B cell (primary cell): ENCODE results near the gene EP400. TPM values are rescaled to one million over a fixed set of nuclear protein-coding genes. Genes with fewer than 3 reads are reported as not detected.
A peak's percentile ranks its signal among the peaks of the same experiment; 100 is the strongest.

ENCODE experiments used
- ATAC-seq: fragments of 200-7000 bp; cut with Tn5 transposase; one replicate; pipeline ENCODE4 v1.10.0; 2021; ENCODE audit warnings: low read depth, mild to moderate bottlenecking, moderate number of reproducible peaks, moderate library complexity
- CTCF ChIA-PET: fragments of 350-600 bp; sonication (Branson Sonifier 250); formaldehyde crosslinking; loops from one replicate; lab custom pipeline; 2021; ENCODE audit warnings: antibody characterized with exemption, inconsistent platforms; lab: Charles Lee
- POLR2A ChIA-PET: fragments of 350-600 bp; sonication (Branson Sonifier 250); formaldehyde crosslinking; loops from one replicate; lab custom pipeline; 2021; ENCODE audit warnings: antibody characterized with exemption; lab: Charles Lee
- DNase-seq: peaks from one replicate; pipeline ENCODE4 v3.0.0; 2013
- H2AFZ ChIP-seq: 2 replicates; pipeline ENCODE4 v1.6.1; 2012; ENCODE audit warnings: mild to moderate bottlenecking, low read depth, low read length; ENCODE audit not compliant: insufficient read depth, poor library complexity, severe bottlenecking
- H3K27ac ChIP-seq, 2 donors: 1 replicate in 1 of 2; 2 replicates in 1 of 2; pipeline ENCODE4 v1.5.1; 2012 to 2013; ENCODE audit warnings: low read length in 2 of 2, mild to moderate bottlenecking in 2 of 2, moderate library complexity in 1 of 2
- H3K27me3 ChIP-seq, 4 experiments: fragments of 200-600 bp in 1 of 4; sonication (generic) in 1 of 4; replicated peaks in 1 of 4; 1 replicate in 2 of 4; 2 replicates in 2 of 4; pipeline versions ENCODE4 v1.6.1 to v1.7.0; 2013 to 2016; ENCODE audit warnings: low read length in 3 of 4, mild to moderate bottlenecking in 2 of 4, mixed read lengths in 1 of 4, moderate library complexity in 1 of 4; ENCODE audit not compliant: insufficient read depth in 4 of 4, control insufficient read depth in 3 of 4; ENCODE audit errors: control extremely low read depth in 1 of 4
- H3K36me3 ChIP-seq, 2 experiments: replicated peaks in 1 of 2; 1 replicate in 1 of 2; 2 replicates in 1 of 2; pipeline versions ENCODE4 v1.6.1 to v1.7.1; 2013; ENCODE audit warnings: low read length in 1 of 2; ENCODE audit not compliant: insufficient read depth in 2 of 2, control insufficient read depth in 1 of 2; ENCODE audit errors: control extremely low read depth in 1 of 2, extremely low read depth in 1 of 2
- H3K4me1 ChIP-seq, 2 donors: fragments of 200-600 bp in 1 of 2; sonication (generic) in 1 of 2; 1 replicate in 1 of 2; 2 replicates in 1 of 2; pipeline versions ENCODE4 v1.5.1 to v1.6.1; 2013 to 2017; ENCODE audit warnings: low read length in 2 of 2; ENCODE audit not compliant: control insufficient read depth in 2 of 2, insufficient read depth in 2 of 2
- H3K4me2 ChIP-seq: replicated peaks from 2 replicates; pipeline ENCODE3; 2012; ENCODE audit warnings: mild to moderate bottlenecking, low read depth, low read length; ENCODE audit not compliant: poor library complexity, severe bottlenecking
- H3K4me3 ChIP-seq, 5 experiments: fragments of 200-600 bp in 1 of 5; sonication (generic) in 1 of 5; 1 replicate in 3 of 5; 2 replicates in 2 of 5; pipeline versions ENCODE4 v1.5.1 to v1.7.0; 2011 to 2016; ENCODE audit warnings: low read length in 4 of 5, mild to moderate bottlenecking in 4 of 5, low read depth in 2 of 5, control low read depth in 1 of 5, moderate library complexity in 1 of 5; ENCODE audit not compliant: insufficient read depth in 1 of 5; ENCODE audit errors: control extremely low read depth in 1 of 5, extremely low read depth in 1 of 5
- H3K79me2 ChIP-seq: fragments of 200-600 bp; sonication (generic); one replicate; pipeline ENCODE4 v1.6.0; 2016; ENCODE audit warnings: low read length; ENCODE audit not compliant: control insufficient read depth, insufficient read depth
- H3K9ac ChIP-seq: fragments of 200-600 bp; sonication (generic); 2 replicates; pipeline ENCODE4 v1.6.1; 2017; ENCODE audit warnings: mild to moderate bottlenecking, low read length, moderate library complexity
- H3K9me3 ChIP-seq, 3 donors: one replicate each; pipeline versions ENCODE4 v1.6.1 to v1.7.1; 2013; ENCODE audit warnings: low read length in 2 of 3; ENCODE audit not compliant: control insufficient read depth in 2 of 3, insufficient read depth in 1 of 3; ENCODE audit errors: control extremely low read depth in 1 of 3
- H4K20me1 ChIP-seq: 2 replicates; pipeline ENCODE4 v1.6.0; 2012; ENCODE audit warnings: mild to moderate bottlenecking, low read length; ENCODE audit not compliant: insufficient read depth, control insufficient read depth, poor library complexity, severe bottlenecking
- H3K27ac Mint-ChIP-seq: one replicate; pipeline ENCODE4 v1.8.0; 2021; ENCODE audit warnings: mixed read lengths
- H3K27me3 Mint-ChIP-seq: one replicate; pipeline ENCODE4 v1.8.0; 2021; ENCODE audit warnings: mixed read lengths
- H3K4me1 Mint-ChIP-seq: one replicate; pipeline ENCODE4 v1.8.0; 2021; ENCODE audit warnings: mixed read lengths
- H3K4me3 Mint-ChIP-seq: one replicate; pipeline ENCODE4 v1.8.0; 2021; ENCODE audit warnings: mixed read lengths
- H3K9me3 Mint-ChIP-seq: one replicate; pipeline ENCODE4 v1.8.0; 2022; ENCODE audit warnings: mixed read lengths; ENCODE audit not compliant: insufficient read depth
- EZH2 ChIP-seq: IDR thresholded peaks from 2 replicates; pipeline ENCODE4 v1.6.1; 2012; ENCODE audit warnings: borderline replicate concordance, low read depth, mild to moderate bottlenecking, moderate library complexity, low read length; ENCODE audit not compliant: insufficient read depth, poor library complexity, severe bottlenecking
- WGBS: methylation state at CpG from one replicate; pipeline ENCODE4 v1.1.5; 2013; ENCODE audit warnings: missing lambda C conversion rate; ENCODE audit not compliant: insufficient coverage; 5-methylcytosine and 5-hydroxymethylcytosine counted together
- intact Hi-C: fragments of 100-400 bp; cut with micrococcal nuclease; formaldehyde crosslinking; loops from one replicate; pipeline ENCODE4 v1.10.0; 2022
- polyA plus RNA-seq: library from polyadenylated mRNA; depleted of rRNA; stranded (reverse); fragments of >200 nt; gene quantifications from 2 replicates; pipeline ENCODE4 v1.2.3, GENCODE V29; 2012
- total RNA-seq, 2 donors: library from RNA; stranded (reverse); fragments of 120-200 nt in 1 of 2; gene quantifications; 1 replicate in 1 of 2; 2 replicates in 1 of 2; pipeline versions ENCODE4 v1.2.3 to v1.2.4, GENCODE V29; 2013 to 2022
- TF ChIP-seq, protein P1 (sequence below): fragments of 200-600 bp; IDR thresholded peaks from one replicate; pipeline ENCODE4 v1.8.0; 2022; ENCODE audit warnings: antibody characterized with exemption, mild to moderate bottlenecking

Gene EP400
- total and polyA plus RNA-seq, 2 donors (not counting 1 experiment from before 2014, with no cell fraction given) = 17.3 to 82.2 TPM

DNA sequence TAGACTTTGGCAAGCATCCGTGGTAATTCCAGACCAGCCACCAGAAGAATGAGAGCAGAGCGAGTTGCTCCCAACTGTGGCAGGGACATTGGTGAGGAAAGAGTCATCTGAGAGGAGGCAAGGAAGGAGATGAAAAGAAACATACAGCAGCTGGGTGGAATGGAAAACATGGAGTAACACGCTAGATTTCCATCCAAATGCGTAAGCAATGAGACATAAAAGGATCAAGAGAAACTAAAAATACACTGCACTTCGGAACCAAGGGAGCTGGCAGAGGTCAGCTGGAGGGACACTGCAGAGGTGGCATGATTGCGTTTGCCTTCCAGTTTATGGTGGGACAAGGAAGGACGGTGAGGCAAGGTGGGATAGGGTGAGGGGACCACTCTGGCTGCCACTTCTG is 111.5 kb downstream of the EP400 start:
- H3K9ac ChIP-seq = no peak overlapping the region
- H3K79me2 ChIP-seq = no peaks in the 10 kb centered on the region
- TF ChIP-seq, protein P1, sequence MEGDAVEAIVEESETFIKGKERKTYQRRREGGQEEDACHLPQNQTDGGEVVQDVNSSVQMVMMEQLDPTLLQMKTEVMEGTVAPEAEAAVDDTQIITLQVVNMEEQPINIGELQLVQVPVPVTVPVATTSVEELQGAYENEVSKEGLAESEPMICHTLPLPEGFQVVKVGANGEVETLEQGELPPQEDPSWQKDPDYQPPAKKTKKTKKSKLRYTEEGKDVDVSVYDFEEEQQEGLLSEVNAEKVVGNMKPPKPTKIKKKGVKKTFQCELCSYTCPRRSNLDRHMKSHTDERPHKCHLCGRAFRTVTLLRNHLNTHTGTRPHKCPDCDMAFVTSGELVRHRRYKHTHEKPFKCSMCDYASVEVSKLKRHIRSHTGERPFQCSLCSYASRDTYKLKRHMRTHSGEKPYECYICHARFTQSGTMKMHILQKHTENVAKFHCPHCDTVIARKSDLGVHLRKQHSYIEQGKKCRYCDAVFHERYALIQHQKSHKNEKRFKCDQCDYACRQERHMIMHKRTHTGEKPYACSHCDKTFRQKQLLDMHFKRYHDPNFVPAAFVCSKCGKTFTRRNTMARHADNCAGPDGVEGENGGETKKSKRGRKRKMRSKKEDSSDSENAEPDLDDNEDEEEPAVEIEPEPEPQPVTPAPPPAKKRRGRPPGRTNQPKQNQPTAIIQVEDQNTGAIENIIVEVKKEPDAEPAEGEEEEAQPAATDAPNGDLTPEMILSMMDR = no peak
- no peak for TF ChIP-seq EZH2
- H3K4me3 Mint-ChIP-seq = no peak overlapping the region
- no peaks in the 10 kb centered on the region for H3K27me3 ChIP-seq
- H3K4me3 ChIP-seq = no peak overlapping the region
- no peak overlapping the region for H3K27ac ChIP-seq
- H3K9me3 ChIP-seq = no peaks in the 10 kb centered on the region
- H3K27me3 Mint-ChIP-seq = no peaks in the 10 kb centered on the region
- H4K20me1 ChIP-seq = no peaks in the 10 kb centered on the region
- H3K9me3 Mint-ChIP-seq = no peaks in the 10 kb centered on the region
- WGBS = over 99% methylated on average over 7 of the region's 7 CpGs
- intact Hi-C loops = no loop called here
- ATAC-seq (no peak), DNase-seq (no peak)
- peak overlapping the region; percentile 56 for H3K27ac Mint-ChIP-seq
- ChIA-PET POLR2A (no interaction called here), CTCF (no interaction called here)
- no peak overlapping the region for H3K4me2 ChIP-seq
- H3K4me1 ChIP-seq = peaks cover 37 to 49% of the 10 kb centered on the region in 2 donors
- H3K4me1 Mint-ChIP-seq = peaks cover 46% of the 10 kb centered on the region
- H3K36me3 ChIP-seq = peaks cover 0 to 30% of the 10 kb centered on the region in 2 experiments
- H2AFZ ChIP-seq = no peak overlapping the region

DNA sequence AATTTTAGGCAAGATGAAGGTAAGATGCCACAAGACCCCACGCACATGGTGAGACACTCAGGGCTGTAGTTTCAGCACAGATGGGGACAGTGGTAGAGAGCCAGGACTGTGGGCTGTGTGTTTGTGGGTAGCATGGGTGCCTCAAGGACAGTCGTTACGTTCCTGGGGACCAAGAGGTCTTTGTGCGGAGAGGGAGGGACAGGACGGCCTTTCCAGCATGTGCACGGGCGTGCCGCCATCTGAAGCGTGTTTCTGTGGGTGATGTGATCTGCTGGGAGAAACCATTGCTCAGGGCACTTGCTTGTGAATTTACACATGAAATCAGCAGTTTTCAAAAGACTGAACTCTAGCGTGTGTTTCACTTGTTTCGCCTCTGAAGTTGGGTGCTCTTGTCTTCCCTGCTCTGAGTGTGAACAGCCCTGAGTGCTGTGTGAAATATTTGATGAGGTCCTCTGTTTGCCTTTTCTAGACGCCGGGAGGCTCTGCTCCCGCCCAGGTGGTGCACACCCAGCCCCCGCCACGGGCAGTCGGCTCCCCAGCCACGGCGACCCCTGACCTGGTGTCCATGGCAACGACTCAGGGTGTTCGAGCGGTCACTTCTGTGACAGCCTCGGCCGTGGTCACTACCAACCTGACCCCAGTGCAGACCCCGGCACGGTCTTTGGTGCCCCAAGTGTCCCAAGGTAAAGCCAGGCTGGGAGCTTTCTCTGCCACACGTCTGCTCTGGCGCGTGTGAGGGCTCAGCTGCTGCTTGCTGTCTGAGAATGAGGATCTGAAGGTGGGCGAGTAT is 112.1 kb downstream of the EP400 start:
- Mint-ChIP-seq H3K27me3 (no peaks in the 10 kb centered on the region), H3K4me1 (peaks cover 46% of the 10 kb centered on the region), H3K4me3 (no peak overlapping the region), H3K27ac (peak overlapping the region; percentile 56), H3K9me3 (no peaks in the 10 kb centered on the region)
- DNase-seq = no peak
- WGBS = 97% methylated on average over 30 of the region's 30 CpGs
- no peaks in the 10 kb centered on the region for H3K79me2 ChIP-seq
- H3K27me3 ChIP-seq = no peaks in the 10 kb centered on the region
- peaks cover 0 to 31% of the 10 kb centered on the region in 2 experiments for H3K36me3 ChIP-seq
- H2AFZ ChIP-seq = no peak overlapping the region
- no peaks in the 10 kb centered on the region for H4K20me1 ChIP-seq
- H3K9me3 ChIP-seq = no peaks in the 10 kb centered on the region
- H3K27ac ChIP-seq = no peak overlapping the region
- intact Hi-C loops = no loop called here
- TF ChIP-seq, protein P1 = no peak
- no peak for TF ChIP-seq EZH2
- CTCF ChIA-PET = no interaction called here
- no peak overlapping the region for H3K9ac ChIP-seq
- H3K4me3 ChIP-seq = no peak overlapping the region
- H3K4me1 ChIP-seq = peaks cover 37 to 49% of the 10 kb centered on the region in 2 donors
- POLR2A ChIA-PET = no interaction called here
- no peak for ATAC-seq
- H3K4me2 ChIP-seq = no peak overlapping the region
